C4-2B (cell line): ENCODE data around the gene OR51B6.

Source experiments
- H3K27ac ChIP-seq: fragments of 450-650 bp; 2 replicates; pipeline ENCODE4 v1.5.1; 2017
- CTCF ChIP-seq: fragments of 450-650 bp; conservative IDR thresholded peaks from 2 replicates; pipeline ENCODE4 v1.5.1; 2017; ENCODE audit warnings: mild to moderate bottlenecking
- ZFX ChIP-seq: fragments of 450-650 bp; IDR thresholded peaks from 2 replicates; pipeline ENCODE4 v1.6.1; 2017

OR51B6 gene

GRCh38 chr11:5394091-5394490, 42.8 kb downstream of the OR51B6 start:
- TF ChIP-seq ZFX (no peak), CTCF (no peak)

GRCh38 chr11:5398936-5399335, 47.6 kb downstream of the OR51B6 start:
- TF ChIP-seq CTCF (no peak), ZFX (no peak)
- H3K27ac ChIP-seq, result no peak overlapping the region

More at GRCh38 chr11:5394091-5394490, 42.8 kb downstream of the OR51B6 start:
- H3K27ac ChIP-seq, result no peak overlapping the region
